CD4-positive, alpha-beta T cell treated with Interleukin-10 for 1 hour (primary cell): ENCODE measurements around the gene KCNN4.
A peak's percentile ranks its signal among the peaks of the same experiment; 100 is the strongest.

ENCODE experiments used
- DNase-seq: peaks from one replicate; pipeline ENCODE4 v3.0.0-alpha.2; 2020

KCNN4 gene

DNA sequence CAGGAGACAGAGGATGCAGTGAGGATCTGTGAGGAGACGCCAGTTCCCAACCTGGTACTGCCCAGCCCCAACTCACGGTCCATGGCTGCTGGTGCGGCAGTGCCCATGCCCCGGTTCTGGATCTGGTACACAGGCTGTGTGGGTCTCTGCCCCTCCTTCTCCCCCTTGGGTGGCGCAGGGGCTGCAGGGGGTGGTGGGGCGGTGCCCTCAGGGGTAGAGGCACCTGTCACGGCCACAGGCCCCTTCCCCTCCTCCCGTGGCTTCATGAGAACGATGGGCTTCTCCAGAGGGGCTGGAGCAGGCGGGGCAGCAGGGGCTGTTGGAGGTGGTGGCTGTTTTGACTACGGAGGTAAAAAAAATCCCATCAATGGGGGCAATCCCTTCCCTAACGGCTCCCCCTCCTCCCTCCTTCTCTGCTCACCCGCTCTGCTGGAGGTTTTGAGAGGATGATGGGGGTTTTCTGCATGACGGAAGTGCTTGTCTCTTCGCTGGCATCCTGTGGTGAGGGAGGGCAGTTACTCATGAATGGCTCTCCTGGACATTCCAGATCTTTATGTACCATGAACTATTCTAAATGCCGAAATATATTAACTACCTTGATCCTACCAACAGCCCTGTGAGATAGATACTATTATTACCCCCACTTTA lies 33.1 kb downstream of the KCNN4 start:
- DNase-seq = peak; percentile 43

GRCh38 chr19:43743059-43743458 lies 37.7 kb downstream of the KCNN4 start:
- no peak for DNase-seq

- no peak for DNase-seq
Observed at GRCh38 chr19:43741075-43741825, 39.5 kb downstream of the KCNN4 start.

DNA sequence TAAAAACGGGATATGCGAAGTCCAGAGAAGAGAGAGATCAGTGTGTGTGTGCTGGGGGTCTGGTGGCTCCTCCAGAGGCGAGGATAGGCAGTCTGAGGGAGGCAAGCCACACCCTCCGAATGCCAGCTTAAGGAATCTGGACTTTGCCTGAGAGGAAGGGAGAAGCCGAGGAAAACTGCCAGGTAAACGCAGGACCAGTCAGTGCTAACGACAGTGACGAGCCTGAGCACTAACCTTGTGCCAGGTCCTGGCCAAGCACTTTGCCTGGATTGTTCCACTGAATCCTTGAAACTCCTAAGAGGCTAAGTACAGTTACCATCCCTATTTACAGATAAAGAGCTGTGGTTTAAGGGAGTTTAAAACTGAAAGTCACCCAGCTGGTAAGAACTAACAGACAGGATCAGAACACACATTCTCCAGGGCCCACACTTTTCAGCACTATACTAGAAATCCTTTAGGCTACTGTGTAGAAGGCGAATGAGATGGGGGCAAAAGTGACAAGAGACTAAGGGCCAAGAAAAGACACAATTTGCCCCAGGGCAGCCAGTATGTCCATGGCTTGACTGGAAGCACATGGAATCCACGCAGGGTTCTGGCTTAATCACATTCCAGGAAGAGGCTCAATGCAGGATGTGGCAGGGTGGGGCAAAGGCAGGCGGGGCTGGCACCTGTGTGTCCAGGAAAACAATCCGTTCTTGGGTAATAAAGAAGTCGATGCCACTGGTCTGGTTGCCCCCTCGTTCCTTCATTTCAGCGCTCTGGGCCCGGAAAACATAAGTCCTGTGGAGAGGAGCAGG lies 41.1 kb downstream of the KCNN4 start:
- DNase-seq = no peak

GRCh38 chr19:43738780-43739211 lies 42.0 kb downstream of the KCNN4 start:
- DNase-seq = no peak

DNA sequence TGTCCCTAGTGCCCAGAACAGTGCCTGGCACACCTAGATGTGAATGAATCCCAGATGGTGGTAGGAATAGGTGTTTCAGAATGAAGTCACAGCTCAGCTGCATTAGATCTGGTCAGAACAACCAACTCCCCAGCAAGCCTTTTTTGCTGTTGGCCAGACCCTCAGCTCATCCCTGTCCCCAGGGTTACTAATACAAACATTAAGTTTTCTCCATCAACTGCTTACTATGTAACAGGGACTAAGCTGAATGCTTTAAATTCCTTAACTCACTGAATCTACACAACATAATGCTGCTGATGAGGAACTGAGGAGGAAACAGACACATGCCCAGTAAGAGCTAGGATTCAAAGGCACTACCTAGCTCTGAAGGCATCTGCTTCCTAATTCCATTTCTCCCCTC lies 44.8 kb downstream of the KCNN4 start:
- no peak for DNase-seq

DNA sequence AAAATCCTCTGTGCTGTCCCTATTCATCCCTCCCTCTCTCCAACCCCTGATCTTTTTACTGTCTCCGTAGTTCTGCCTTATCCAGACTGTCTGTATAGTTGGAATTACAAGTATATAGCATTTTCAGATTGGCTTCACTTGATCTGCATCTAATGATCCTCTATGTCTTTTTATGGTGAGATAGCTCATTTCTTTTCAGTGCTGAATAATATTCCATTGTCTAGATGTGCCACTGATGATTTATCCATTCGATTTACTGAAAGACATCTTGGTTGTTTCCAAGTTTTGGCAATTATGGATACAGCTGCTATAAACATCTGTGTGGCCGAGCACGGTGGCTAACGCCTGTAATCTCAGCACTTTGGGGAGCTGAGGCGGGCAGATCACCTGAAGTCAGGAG lies 45.8 kb downstream of the KCNN4 start:
- DNase-seq = no peak

DNA sequence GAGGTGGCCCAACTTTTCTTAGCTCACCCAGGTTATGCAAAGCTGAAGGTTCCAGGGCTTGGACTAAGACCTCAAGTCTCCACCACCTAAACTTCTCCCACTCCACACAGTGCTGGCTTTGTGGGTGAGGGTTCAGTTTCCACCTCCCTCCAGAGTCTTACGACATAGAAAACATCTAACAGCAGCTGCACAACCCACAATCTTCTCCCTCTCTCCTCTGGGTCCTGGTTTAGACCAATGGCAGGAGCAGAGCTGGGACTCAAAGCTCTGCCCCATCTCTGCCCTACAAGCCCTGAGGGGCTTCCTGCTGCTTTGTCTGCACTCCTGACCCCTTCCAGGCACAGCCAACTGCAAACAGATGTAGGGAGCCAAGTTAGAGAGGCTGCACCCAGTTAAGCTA lies 48.9 kb downstream of the KCNN4 start:
- DNase-seq = no peak

GRCh38 chr19:43731346-43731745 lies 49.4 kb downstream of the KCNN4 start:
- DNase-seq = no peak

DNA sequence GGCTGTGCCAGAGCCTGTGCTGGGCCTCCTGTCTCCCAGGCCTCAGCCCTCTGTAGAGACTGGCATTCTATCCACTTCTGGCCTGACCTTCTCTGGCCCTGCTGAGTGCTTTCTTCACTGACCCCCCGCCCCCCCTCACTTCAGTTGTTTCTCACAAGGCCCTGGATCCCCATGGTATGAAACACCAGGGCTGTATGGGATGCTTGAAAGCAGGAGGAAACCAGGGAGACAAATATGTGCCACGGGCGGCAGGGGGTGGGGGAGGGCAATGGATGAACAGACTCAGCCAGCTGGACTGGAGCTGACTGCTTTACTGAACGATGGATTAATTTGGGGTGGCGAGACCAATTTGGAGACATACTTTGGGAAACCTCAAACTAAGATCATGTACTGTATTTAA lies 50.9 kb downstream of the KCNN4 start:
- DNase-seq = no peak

- DNase-seq = no peak
Observed at GRCh38 chr19:43727593-43727853, 53.2 kb downstream of the KCNN4 start.

GRCh38 chr19:43726736-43727592 lies 53.8 kb downstream of the KCNN4 start:
- DNase-seq = no peak

- peak; percentile 10 for DNase-seq
Observed at GRCh38 chr19:43725468-43725867, 55.3 kb downstream of the KCNN4 start.

DNA sequence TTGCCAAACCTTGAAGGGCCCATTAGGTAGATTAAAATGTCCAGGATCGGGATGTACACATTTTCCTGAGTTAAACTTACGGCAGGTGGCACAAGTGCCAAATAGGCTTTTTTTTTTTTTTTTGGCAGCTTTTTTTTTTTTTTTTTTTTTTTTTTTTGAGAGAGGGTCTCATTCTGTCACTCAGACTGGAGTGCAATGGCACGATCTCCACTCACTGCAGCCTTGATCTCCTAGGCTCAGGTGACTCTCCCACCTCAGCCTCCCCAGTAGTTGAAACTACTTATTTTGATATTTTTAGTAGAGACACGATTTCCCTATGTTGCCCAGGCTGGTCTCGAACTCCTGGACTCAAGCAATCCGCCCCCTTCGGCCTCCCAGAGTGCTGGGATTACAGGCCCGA lies 55.9 kb downstream of the KCNN4 start:
- DNase-seq = no peak

- DNase-seq = no peak
Observed at GRCh38 chr19:43723588-43723987, 57.2 kb downstream of the KCNN4 start.

GRCh38 chr19:43721469-43722048 lies 59.2 kb downstream of the KCNN4 start:
- DNase-seq = no peak

GRCh38 chr19:43720936-43721335 lies 59.8 kb downstream of the KCNN4 start:
- no peak for DNase-seq

- no peak for DNase-seq
Observed at GRCh38 chr19:43719918-43720317, 60.9 kb downstream of the KCNN4 start.

DNA sequence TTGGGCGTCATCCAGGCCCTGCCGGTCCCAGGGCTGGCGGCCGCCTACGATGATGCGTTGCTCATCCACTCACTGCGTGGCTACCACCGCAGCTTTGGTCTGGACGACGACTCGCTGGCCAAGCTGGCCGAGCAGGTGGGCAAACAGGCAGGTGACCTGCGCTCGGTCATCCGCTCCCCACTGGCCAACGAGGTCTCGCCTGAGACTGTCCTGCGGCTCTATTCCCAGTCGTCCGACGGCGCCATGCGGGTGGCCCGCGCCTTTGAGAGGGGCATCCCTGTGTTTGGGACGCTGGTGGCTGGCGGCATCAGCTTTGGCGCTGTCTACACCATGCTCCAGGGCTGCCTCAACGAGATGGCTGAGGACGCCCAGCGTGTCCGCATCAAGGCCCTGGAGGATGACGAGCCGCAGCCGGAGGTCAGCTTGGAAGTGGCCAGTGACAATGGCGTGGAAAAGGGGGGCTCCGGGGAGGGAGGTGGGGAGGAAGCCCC lies 61.4 kb downstream of the KCNN4 start:
- no peak for DNase-seq

DNA sequence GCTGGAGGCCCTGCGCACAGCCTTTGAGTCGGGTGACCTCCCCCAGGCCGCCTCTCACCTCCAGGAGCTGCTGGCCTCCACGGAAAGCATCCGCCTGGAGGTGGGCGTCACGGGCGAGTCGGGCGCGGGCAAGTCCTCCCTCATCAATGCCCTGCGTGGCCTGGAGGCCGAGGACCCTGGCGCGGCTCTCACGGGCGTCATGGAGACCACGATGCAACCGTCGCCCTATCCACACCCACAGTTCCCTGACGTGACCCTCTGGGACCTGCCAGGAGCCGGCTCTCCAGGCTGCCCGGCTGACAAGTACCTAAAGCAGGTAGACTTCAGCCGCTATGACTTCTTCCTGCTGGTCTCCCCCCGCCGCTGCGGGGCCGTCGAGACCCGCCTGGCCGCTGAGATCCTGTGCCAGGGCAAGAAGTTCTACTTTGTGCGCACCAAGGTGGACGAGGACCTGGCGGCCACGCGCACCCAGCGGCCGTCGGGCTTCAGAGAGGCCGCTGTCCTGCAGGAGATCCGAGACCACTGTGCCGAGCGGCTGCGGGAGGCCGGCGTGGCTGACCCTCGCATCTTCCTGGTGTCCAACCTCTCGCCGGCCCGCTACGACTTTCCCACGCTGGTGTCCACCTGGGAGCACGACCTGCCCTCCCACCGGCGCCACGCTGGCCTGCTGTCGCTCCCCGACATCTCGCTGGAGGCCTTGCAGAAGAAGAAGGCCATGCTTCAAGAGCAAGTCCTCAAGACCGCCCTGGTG lies 62.0 kb downstream of the KCNN4 start:
- DNase-seq = no peak
